NT2/D1 (cell line): ENCODE data around the gene LAMP1.

Experiments
- SUZ12 ChIP-seq: IDR thresholded peaks from 2 replicates; pipeline ENCODE4 v1.6.1; 2011; ENCODE audit not compliant: insufficient read length, insufficient read depth; ENCODE audit errors: extremely low read depth
- YY1 ChIP-seq: IDR thresholded peaks from 2 replicates; pipeline ENCODE4 v1.6.1; 2011; ENCODE audit not compliant: insufficient read length, insufficient read depth
- ZNF274 ChIP-seq: IDR thresholded peaks from 2 replicates; pipeline ENCODE4 v1.6.1; 2011; ENCODE audit warnings: mild to moderate bottlenecking, low read depth, low read length

DNA sequence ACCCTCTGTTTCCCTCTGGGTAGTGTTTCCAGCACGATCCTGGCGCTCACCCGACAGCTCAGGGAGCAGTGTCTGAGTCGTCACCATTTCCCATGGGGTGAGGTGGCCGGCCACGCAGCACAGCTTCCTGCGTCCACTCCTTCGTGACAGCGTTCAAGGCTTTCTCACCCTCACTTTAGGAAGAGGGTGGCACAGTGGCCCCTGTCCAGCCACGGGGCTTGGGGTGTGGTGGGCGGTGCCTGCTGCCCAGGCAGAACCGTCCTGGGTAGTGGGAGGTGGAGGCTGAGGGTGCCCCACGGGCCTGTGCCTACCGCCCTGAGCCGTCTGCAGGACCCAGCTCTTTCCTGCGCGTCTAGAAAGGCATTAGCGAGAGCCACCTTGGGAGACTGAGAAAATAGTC, 21.9 kb downstream of the LAMP1 start:
- TF ChIP-seq SUZ12: no peak
- TF ChIP-seq YY1: no peak
- TF ChIP-seq ZNF274: no peak
